Transverse colon (tissue), 4 donors: ENCODE data around the gene DGKZ. TPM values are rescaled to one million over a fixed set of nuclear protein-coding genes. Genes with fewer than 3 reads are reported as not detected.

Source experiments
- DNase-seq: peaks from one replicate; pipeline ENCODE4 v3.0.0-alpha.2; 2019
- H3K27ac ChIP-seq, 4 donors: fragments of 200-600 bp; sonication (generic); 2 replicates each; pipeline ENCODE4 v1.5.1; 2016 to 2018; ENCODE audit warnings: inconsistent platforms in 4 of 4
- H3K27me3 ChIP-seq: fragments of 200-600 bp; sonication (generic); 2 replicates; pipeline ENCODE4 v1.5.1; 2017; ENCODE audit warnings: inconsistent platforms
- H3K36me3 ChIP-seq, 4 donors: fragments of 200-600 bp; sonication (generic); 2 replicates each; pipeline ENCODE4 v1.5.1; 2017 to 2019; ENCODE audit warnings: inconsistent platforms in 4 of 4
- H3K4me1 ChIP-seq, 4 donors: fragments of 200-600 bp; sonication (generic); 2 replicates each; pipeline ENCODE4 v1.5.1; 2017 to 2020; ENCODE audit warnings: inconsistent platforms in 4 of 4
- H3K4me3 ChIP-seq, 4 donors: fragments of 200-600 bp; sonication (generic); 1 replicate in 1 of 4; 2 replicates in 3 of 4; pipeline versions ENCODE4 v1.5.1 to v1.6.1; 2017 to 2019; ENCODE audit warnings: inconsistent platforms in 4 of 4
- H3K9me3 ChIP-seq, 2 donors: fragments of 200-600 bp; sonication (generic); 2 replicates each; pipeline ENCODE4 v1.5.1; 2017 to 2019; ENCODE audit warnings: inconsistent platforms in 2 of 2
- EP300 ChIP-seq: sonication (generic); formaldehyde crosslinking; IDR thresholded peaks from one replicate; pipeline ENCODE4 v1.6.1; 2017; ENCODE audit warnings: antibody characterized with exemption, low read depth
- POLR2A ChIP-seq: fragments of 450-650 bp; IDR thresholded peaks from one replicate; pipeline ENCODE4 v1.6.1; 2016; ENCODE audit warnings: antibody characterized with exemption, mild to moderate bottlenecking, moderate library complexity
- POLR2AphosphoS5 ChIP-seq, 3 donors: sonication (generic); formaldehyde crosslinking; IDR thresholded peaks; one replicate each; pipeline ENCODE4 v1.6.1; 2016; ENCODE audit warnings: antibody characterized with exemption in 3 of 3
- WGBS, 2 donors: methylation state at CpG; one replicate each; pipeline ENCODE4 v1.1.5; 2018; ENCODE audit warnings: low coverage in 1 of 2; 5-methylcytosine and 5-hydroxymethylcytosine counted together
- in situ Hi-C, 4 donors: fragments of 200-750 bp; cut with MboI; loops; one replicate each; pipeline versions ENCODE4 v1.15.0 to v1.15.1; 2017; ENCODE audit warnings: low sequenced_read_pairs in 3 of 4, low pct_ligation_motif_present in 1 of 4, low pct_unique_long_range_greater_than_20kb in 1 of 4
- intact Hi-C: fragments of 100-400 bp; cut with DNase I; formaldehyde crosslinking; loops from one replicate; pipeline ENCODE4 v1.15.1; 2023; ENCODE audit warnings: low total_unique reads
- total RNA-seq, 4 donors: library from RNA; depleted of rRNA; stranded (reverse); fragments of >200 nt; gene quantifications; one replicate each; pipeline ENCODE4 v1.1.0, GENCODE V29; 2016
- TF ChIP-seq, protein P1 (sequence below), 5 experiments: fragments of 200-600 bp in 3 of 5; fragments of 450-650 bp in 2 of 5; sonication (generic) in 3 of 5; IDR thresholded peaks; 1 replicate in 2 of 5; 2 replicates in 3 of 5; pipeline ENCODE4 v1.5.1; 2016 to 2017; ENCODE audit warnings: antibody characterized with exemption in 5 of 5, inconsistent platforms in 3 of 5, mild to moderate bottlenecking in 2 of 5, moderate library complexity in 1 of 5

DGKZ gene
- total RNA-seq, 4 donors from 2014 or later = 56.4 to 105 (median 67.7) TPM

DNA sequence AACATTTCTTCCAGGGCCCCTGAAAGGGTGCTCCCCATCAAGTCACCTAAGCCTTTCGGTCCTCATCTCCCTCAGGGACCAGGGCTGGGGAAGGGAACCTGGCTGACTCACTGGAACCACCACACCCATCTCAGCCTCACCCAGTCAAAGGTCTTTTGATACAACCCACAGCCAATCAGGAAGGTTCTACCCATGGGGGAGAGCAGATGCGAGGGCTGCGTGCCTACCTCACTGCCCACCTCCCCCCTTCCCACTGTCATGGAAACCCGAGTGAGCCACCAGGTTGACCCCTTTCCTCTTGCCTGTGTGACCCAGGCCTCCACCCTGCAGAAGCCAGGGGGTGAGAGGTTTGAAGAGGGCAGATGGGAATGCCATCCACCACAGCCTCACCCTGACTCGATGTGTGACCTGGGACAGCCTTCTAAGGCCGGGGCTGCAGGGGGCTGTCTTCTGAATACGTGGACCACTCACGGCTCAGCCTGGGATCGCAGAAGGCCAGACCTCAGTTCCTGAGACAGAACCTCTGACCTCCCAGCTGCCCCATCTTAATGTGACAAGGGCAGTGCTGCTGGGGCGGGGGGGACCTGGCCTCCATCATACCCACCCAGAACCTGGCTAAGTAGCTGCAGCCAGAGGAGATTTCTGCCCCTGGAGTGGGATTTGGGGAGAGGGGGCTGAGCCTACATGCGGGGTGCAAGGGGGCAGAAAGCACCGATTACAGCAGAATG lies 36.9 kb downstream of the DGKZ start:
- DNase-seq = peak; percentile 71
- peaks cover 59% of the 10 kb centered on the region for H3K27me3 ChIP-seq
- WGBS, 2 donors = 66% methylated on average over 12 of the region's 12 CpGs; no CpG with 5 or more reads in 1 of the 2 donors
- TF ChIP-seq POLR2A (no peak), POLR2AphosphoS5 (IDR thresholded peaks at IDR 0.05) (no peak), EP300 (no peak)
- TF ChIP-seq, protein P1, sequence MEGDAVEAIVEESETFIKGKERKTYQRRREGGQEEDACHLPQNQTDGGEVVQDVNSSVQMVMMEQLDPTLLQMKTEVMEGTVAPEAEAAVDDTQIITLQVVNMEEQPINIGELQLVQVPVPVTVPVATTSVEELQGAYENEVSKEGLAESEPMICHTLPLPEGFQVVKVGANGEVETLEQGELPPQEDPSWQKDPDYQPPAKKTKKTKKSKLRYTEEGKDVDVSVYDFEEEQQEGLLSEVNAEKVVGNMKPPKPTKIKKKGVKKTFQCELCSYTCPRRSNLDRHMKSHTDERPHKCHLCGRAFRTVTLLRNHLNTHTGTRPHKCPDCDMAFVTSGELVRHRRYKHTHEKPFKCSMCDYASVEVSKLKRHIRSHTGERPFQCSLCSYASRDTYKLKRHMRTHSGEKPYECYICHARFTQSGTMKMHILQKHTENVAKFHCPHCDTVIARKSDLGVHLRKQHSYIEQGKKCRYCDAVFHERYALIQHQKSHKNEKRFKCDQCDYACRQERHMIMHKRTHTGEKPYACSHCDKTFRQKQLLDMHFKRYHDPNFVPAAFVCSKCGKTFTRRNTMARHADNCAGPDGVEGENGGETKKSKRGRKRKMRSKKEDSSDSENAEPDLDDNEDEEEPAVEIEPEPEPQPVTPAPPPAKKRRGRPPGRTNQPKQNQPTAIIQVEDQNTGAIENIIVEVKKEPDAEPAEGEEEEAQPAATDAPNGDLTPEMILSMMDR (IDR thresholded peaks at IDR 0.05) = no peak
- in situ Hi-C loops (loop anchor here in 2 of 4 donors (25.0 kb wide), 1 partner anchor 153 kb away; no protein-coding TSS in a partner anchor), intact Hi-C loops (no loop called here)
- H3K27ac ChIP-seq = no peak overlapping the region
- peaks cover 9 to 49% (median 36%) of the 10 kb centered on the region in 4 donors for H3K4me1 ChIP-seq
- no peak overlapping the region for H3K4me3 ChIP-seq
- H3K9me3 ChIP-seq = no peaks in the 10 kb centered on the region
- H3K36me3 ChIP-seq = no peaks in the 10 kb centered on the region

DNA sequence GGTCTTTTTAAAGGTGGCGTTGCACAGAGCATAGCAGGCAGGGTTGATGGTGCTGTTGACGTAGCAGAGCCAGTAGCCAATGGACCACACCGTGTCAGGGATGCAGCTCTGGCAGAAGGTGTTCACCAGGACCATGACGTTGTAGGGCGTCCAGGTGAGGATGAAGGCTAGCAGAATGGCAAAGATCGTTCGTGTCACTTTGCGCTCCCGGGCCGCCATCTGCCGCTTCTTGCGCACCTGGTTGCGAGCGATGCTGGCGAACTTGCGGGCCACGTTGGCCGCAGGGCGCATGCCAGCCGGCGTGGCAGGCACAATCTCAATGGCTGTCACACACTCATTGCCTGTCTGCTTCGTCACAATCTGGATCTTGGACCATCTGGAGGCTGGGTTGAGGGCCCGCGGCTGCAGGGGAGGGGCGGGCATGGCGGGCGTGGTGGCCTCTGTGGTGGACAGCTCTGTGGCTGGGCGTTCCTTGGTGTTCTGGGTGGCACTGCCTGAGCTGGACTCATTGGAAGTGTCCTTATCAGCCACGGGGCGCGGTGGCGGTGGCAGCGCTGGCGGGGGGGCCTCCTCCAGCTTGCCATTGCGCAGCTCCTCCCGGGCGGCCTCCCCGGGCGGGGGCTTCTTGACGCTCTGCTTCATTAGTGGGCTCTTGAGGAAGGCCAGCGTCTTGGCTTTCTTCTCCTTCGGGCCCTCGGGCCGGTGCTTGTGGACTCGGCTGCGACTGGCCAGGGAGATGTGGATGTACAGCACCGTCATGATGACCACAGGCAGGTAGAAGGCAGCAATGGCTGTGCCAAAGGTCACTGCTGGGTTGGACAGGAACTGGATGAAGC lies 38.1 kb downstream of the DGKZ start:
- no peaks in the 10 kb centered on the region for H3K9me3 ChIP-seq
- no peak for DNase-seq
- no peak for TF ChIP-seq EP300
- TF ChIP-seq POLR2A = no peak
- TF ChIP-seq POLR2AphosphoS5 (IDR thresholded peaks at IDR 0.05) = no peak
- TF ChIP-seq, protein P1 (IDR thresholded peaks at IDR 0.05) = no peak
- H3K4me1 ChIP-seq = peaks cover 9 to 49% (median 40%) of the 10 kb centered on the region in 4 donors
- 96% methylated on average over 35 of the region's 47 CpGs; no CpG with 5 or more reads in 1 of the 2 donors for WGBS, 2 donors
- in situ Hi-C loops (loop anchor here in 2 of 4 donors (25.0 kb wide), 1 partner anchor 152 kb away; no protein-coding TSS in a partner anchor), intact Hi-C loops (no loop called here)
- no peak overlapping the region for H3K4me3 ChIP-seq
- peaks cover 71% of the 10 kb centered on the region for H3K27me3 ChIP-seq
- H3K36me3 ChIP-seq = no peaks in the 10 kb centered on the region
- no peak overlapping the region for H3K27ac ChIP-seq

DNA sequence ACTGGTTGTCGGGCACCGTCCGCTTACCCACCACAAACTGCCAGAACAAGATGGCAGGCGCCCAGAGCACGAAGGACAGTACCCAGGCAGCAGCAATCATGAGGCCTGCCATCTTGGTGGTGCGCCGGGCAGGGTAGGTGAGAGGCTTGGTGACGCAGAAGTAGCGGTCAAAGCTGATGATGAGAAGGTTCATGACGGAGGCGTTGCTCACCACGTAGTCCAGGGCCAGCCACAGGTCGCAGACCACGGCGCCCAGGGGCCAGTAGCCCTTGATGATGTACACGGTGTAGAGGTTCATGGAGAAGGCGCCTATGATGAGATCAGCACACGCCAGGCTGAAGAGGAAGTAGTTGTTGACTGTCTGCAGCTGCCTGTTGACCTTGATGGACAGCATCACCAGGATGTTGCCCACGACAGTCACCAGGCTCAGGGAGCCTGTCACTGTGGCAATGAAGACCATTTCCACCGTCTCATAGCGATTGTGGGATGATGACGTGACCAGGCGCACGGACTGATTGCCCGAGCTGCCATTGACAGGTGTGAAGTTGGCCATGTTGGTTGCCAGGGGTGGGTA lies 38.8 kb downstream of the DGKZ start:
- peaks cover 78% of the 10 kb centered on the region for H3K27me3 ChIP-seq
- intact Hi-C loops = no loop called here

More for the DNA sequence above, 38.8 kb downstream of the DGKZ start:
- no peak for DNase-seq
- in situ Hi-C loops = loop anchor here in 2 of 4 donors (25.0 kb wide), 1 partner anchor 151 kb away; no protein-coding TSS in a partner anchor
- no peak overlapping the region for H3K27ac ChIP-seq
- H3K4me1 ChIP-seq = peaks cover 12 to 52% (median 43%) of the 10 kb centered on the region in 4 donors
- H3K36me3 ChIP-seq = no peaks in the 10 kb centered on the region
- H3K9me3 ChIP-seq = no peaks in the 10 kb centered on the region
- 91 to 92% methylated on average over 10 to 25 of the region's 25 CpGs for WGBS, 2 donors
- TF ChIP-seq EP300 (no peak), POLR2AphosphoS5 (IDR thresholded peaks at IDR 0.05) (no peak), POLR2A (no peak)
- TF ChIP-seq, protein P1 (IDR thresholded peaks at IDR 0.05) = no peak
- no peak overlapping the region for H3K4me3 ChIP-seq
